GM12878 (cell line): ENCODE data around the gene GRM3. TPM values are rescaled to one million over a fixed set of nuclear protein-coding genes. Genes with fewer than 3 reads are reported as not detected.

Experiments used
- ATAC-seq: fragments of 200-7000 bp; cut with Tn5 transposase; 3 replicates; pipeline ENCODE4 v1.9.1; 2020; ENCODE audit warnings: mild to moderate bottlenecking, moderate library complexity
- BruUV-seq: library from RNA; stranded (reverse); fragments of 400-500 nt; replicated peaks from 2 replicates; lab custom pipeline; 2021; lab: Mats Ljungman, UMichigan
- CTCF ChIA-PET: fragments of 300-600 bp; sonication (Branson Sonifier 250); formaldehyde crosslinking; extraction: SDS; loops from one replicate; lab custom pipeline; 2021; ENCODE audit warnings: inconsistent platforms; lab: Yijun Ruan, JAX
- POLR2A ChIA-PET: fragments of 350-600 bp; formaldehyde crosslinking; extraction: SDS; loops from one replicate; lab custom pipeline; 2021; ENCODE audit warnings: inconsistent platforms; lab: Charles Lee
- RAD21 ChIA-PET: fragments of 300-600 bp; sonication (Branson Sonifier 250); formaldehyde crosslinking; loops from one replicate; lab custom pipeline; 2023; ENCODE audit warnings: antibody characterized with exemption; ENCODE audit not compliant: unreplicated experiment; lab: Charles Lee
- SMC1A ChIA-PET: fragments of 300-600 bp; sonication (Branson Sonifier 250); formaldehyde crosslinking; loops from one replicate; lab custom pipeline; 2023; ENCODE audit not compliant: unreplicated experiment, uncharacterized antibody; lab: Charles Lee
- DNase-seq: peaks from one replicate; pipeline ENCODE4 v3.0.0-alpha.2; 2011; ENCODE audit warnings: low read depth, low spot score
- FAIRE-seq: peaks from 3 replicates; lab custom pipeline; 2011; peaks lifted over from hg19 to GRCh38; lab: Jason Lieb, UNC
- H2AFZ ChIP-seq: 2 replicates; pipeline ENCODE4 v1.6.0; 2011; ENCODE audit warnings: low read depth, low read length, control low read depth; ENCODE audit not compliant: control insufficient read depth
- H3K27ac ChIP-seq: 2 replicates; pipeline ENCODE4 v1.5.1; 2011; ENCODE audit warnings: control low read depth; ENCODE audit not compliant: control insufficient read depth, insufficient read depth
- H3K27me3 ChIP-seq, 2 experiments: replicated peaks in 1 of 2; 2 replicates each; pipeline versions ENCODE4 v1.6.0 to v1.6.1; 2011; ENCODE audit warnings: low read length in 1 of 2; ENCODE audit not compliant: control insufficient read depth in 2 of 2, insufficient read depth in 2 of 2
- H3K36me3 ChIP-seq, 2 experiments: 2 replicates each; pipeline ENCODE4 v1.5.1; 2011; ENCODE audit warnings: low read length in 1 of 2; ENCODE audit not compliant: control insufficient read depth in 2 of 2, insufficient read depth in 2 of 2
- H3K4me1 ChIP-seq: 2 replicates; pipeline ENCODE4 v1.6.1; 2011; ENCODE audit warnings: mild to moderate bottlenecking, low read length, moderate library complexity, mixed read lengths; ENCODE audit not compliant: control insufficient read depth, insufficient read depth
- H3K4me2 ChIP-seq: 2 replicates; pipeline ENCODE4 v1.6.0; 2011; ENCODE audit warnings: control low read depth; ENCODE audit not compliant: control insufficient read depth, insufficient read depth
- H3K4me3 ChIP-seq: fragments of 200-600 bp; sonication (generic); 2 replicates; pipeline ENCODE4 v1.5.1; 2016
- H3K79me2 ChIP-seq: 2 replicates; pipeline ENCODE4 v1.6.0; 2011; ENCODE audit warnings: low read length; ENCODE audit not compliant: control insufficient read depth, insufficient read depth
- H3K9ac ChIP-seq: 2 replicates; pipeline ENCODE4 v1.8.0; 2011; ENCODE audit warnings: low read length, control low read depth, mixed read lengths; ENCODE audit not compliant: control insufficient read depth, insufficient read depth
- H3K9me3 ChIP-seq: replicated peaks from 3 replicates; pipeline ENCODE4 v1.5.1; 2011; ENCODE audit warnings: mild to moderate bottlenecking, low read length; ENCODE audit not compliant: control insufficient read depth, insufficient read depth
- H4K20me1 ChIP-seq: 2 replicates; pipeline ENCODE4 v1.6.0; 2011; ENCODE audit not compliant: control insufficient read depth, insufficient read depth
- CREM ChIP-seq: IDR thresholded peaks from 2 replicates; pipeline ENCODE4 v1.6.1; 2014; ENCODE audit warnings: antibody characterized with exemption, low read depth
- EGR1 ChIP-seq, 2 experiments: IDR thresholded peaks; 1 replicate in 1 of 2; 2 replicates in 1 of 2; pipeline ENCODE4 v1.6.1; 2011 to 2012; ENCODE audit warnings: low read depth in 2 of 2, low read length in 2 of 2, borderline replicate concordance in 1 of 2, mild to moderate bottlenecking in 1 of 2, moderate library complexity in 1 of 2
- ESRRA ChIP-seq: IDR thresholded peaks from 2 replicates; pipeline ENCODE4 v1.6.1; 2012; ENCODE audit warnings: mild to moderate bottlenecking, low read length, improper control_type of control experiment
- HDAC2 ChIP-seq: fragments of 200-600 bp; sonication (generic); IDR thresholded peaks from 2 replicates; pipeline ENCODE4 v1.6.1; 2017
- IKZF1 ChIP-seq: fragments of 450-650 bp; conservative IDR thresholded peaks from 2 replicates; pipeline ENCODE4 v1.6.1; 2017; ENCODE audit warnings: antibody characterized with exemption, mild to moderate bottlenecking
- JUND ChIP-seq: IDR thresholded peaks from 2 replicates; pipeline ENCODE4 v1.6.1; 2012; ENCODE audit warnings: low read depth, mild to moderate bottlenecking, low read length, improper control_type of control experiment, moderate library complexity
- MTA2 ChIP-seq: fragments of 450-650 bp; IDR thresholded peaks from 2 replicates; pipeline ENCODE4 v1.6.1; 2016; ENCODE audit warnings: low read depth, mild to moderate bottlenecking, moderate library complexity
- TCF3 ChIP-seq: IDR thresholded peaks from 2 replicates; pipeline ENCODE4 v1.6.1; 2012; ENCODE audit warnings: low read depth, mild to moderate bottlenecking, low read length, borderline replicate concordance; ENCODE audit not compliant: insufficient read depth
- WGBS: methylation state at CpG from one replicate; pipeline ENCODE4 v1.1.6; 2016; ENCODE audit warnings: low lambda C conversion rate; ENCODE audit not compliant: insufficient replicate concordance, insufficient coverage; ENCODE audit errors: missing lambda C conversion rate; 5-methylcytosine and 5-hydroxymethylcytosine counted together
- in situ Hi-C: fragments of 300-500 bp; cut with MboI; formaldehyde crosslinking; loops from 9 replicates; pipeline ENCODE4 v1.14.3; 2018; ENCODE audit warnings: mixed read lengths
- intact Hi-C: fragments of 100-400 bp; cut with micrococcal nuclease; formaldehyde crosslinking; loops from one replicate; pipeline ENCODE4 v1.14.2; 2022; ENCODE audit not compliant: unreplicated experiment
- polyA plus RNA-seq, 11 experiments: library from polyadenylated mRNA; depleted of rRNA in 4 of 11; unstranded in 6 of 11; stranded (reverse) in 5 of 11; fragments of >200 nt; fragmentation: Nextera tagmentation in 4 of 11; fragmentation: Illumina TruSeq in 1 of 11; extraction: Ambion mirVana in 4 of 11; extraction: Trizol in 1 of 11; gene quantifications; 1 replicate in 1 of 11; 2 replicates in 10 of 11; pipeline versions ENCODE4 v1.2.1 to v1.2.3, GENCODE V29; 2011 to 2016; ENCODE audit warnings: inconsistent platforms in 2 of 11, missing spikeins in 2 of 11, low read depth in 1 of 11
- total RNA-seq, 4 experiments: library from RNA; depleted of rRNA in 3 of 4; stranded (reverse); fragments of >200 nt in 3 of 4; fragmentation: Illumina TruSeq in 1 of 4; extraction: Trizol in 1 of 4; gene quantifications; 2 replicates each; pipeline versions ENCODE4 v1.2.1 to v1.2.3, GENCODE V29; 2013 to 2021
- TF ChIP-seq, protein P1 (sequence below): fragments of 450-650 bp; IDR thresholded peaks from 2 replicates; pipeline ENCODE4 v1.6.1; 2018; ENCODE audit warnings: borderline replicate concordance, mild to moderate bottlenecking; ENCODE audit not compliant: partially characterized antibody

GRM3 gene
- total and polyA plus RNA-seq, 10 of the 15 experiments (the other 5 are each of a cell fraction or from before 2014, with no cell fraction given): 0.03 to 0.49 (median 0.15) TPM; not detected in 1

DNA sequence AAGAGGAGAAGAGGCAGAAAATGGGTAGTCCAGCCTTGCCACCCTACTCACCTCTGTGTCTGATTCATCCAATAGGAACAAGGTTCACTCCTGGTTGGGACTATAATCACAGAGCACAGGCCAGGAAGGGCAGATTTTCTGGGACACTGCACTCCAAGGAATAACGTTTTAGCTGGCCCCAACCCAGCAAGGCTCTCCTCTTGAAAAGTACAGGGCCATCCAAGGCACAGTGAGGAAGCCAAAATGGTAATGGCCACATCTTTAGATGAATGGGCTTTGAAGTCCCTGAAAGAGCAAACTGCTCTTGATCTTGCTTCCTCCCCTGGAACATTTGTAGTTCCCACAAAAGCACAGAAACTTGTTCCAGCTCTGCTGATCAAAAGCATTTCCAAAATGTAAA is 149.4 kb downstream of the GRM3 start:
- H3K4me2 ChIP-seq: no peak overlapping the region
- H3K4me1 ChIP-seq: peaks cover 18% of the 10 kb centered on the region
- H3K9ac ChIP-seq: no peak overlapping the region
- DNase-seq: no peak
- no peak overlapping the region for H3K27ac ChIP-seq
- H3K79me2 ChIP-seq: no peaks in the 10 kb centered on the region
- TF ChIP-seq JUND (no peak), MTA2 (no peak), ESRRA (no peak), IKZF1 (no peak), EGR1 (IDR thresholded peaks at IDR 0.05; ENCODE audit: borderline replicate concordance in 1 of 2, low read depth in 2 of 2, low read length in 2 of 2) (no peak), CREM (no peak), TCF3 (no peak), HDAC2 (no peak)
- TF ChIP-seq, protein P1, sequence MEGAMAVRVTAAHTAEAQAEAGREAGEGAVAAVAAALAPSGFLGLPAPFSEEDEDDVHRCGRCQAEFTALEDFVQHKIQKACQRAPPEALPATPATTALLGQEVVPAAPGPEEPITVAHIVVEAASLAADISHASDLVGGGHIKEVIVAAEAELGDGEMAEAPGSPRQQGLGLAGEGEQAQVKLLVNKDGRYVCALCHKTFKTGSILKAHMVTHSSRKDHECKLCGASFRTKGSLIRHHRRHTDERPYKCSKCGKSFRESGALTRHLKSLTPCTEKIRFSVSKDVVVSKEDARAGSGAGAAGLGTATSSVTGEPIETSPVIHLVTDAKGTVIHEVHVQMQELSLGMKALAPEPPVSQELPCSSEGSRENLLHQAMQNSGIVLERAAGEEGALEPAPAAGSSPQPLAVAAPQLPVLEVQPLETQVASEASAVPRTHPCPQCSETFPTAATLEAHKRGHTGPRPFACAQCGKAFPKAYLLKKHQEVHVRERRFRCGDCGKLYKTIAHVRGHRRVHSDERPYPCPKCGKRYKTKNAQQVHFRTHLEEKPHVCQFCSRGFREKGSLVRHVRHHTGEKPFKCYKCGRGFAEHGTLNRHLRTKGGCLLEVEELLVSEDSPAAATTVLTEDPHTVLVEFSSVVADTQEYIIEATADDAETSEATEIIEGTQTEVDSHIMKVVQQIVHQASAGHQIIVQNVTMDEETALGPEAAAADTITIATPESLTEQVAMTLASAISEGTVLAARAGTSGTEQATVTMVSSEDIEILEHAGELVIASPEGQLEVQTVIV: no peak
- TF ChIP-seq, all 136 proteins: peak for 0
- ChIA-PET SMC1A (no interaction called here), CTCF (interaction anchor here (1.3 kb wide), 1 partner anchor 18 kb away, joined by 4 read pairs; no protein-coding TSS in a partner anchor), RAD21 (interaction anchor here (0.8 kb wide), 1 partner anchor 22 kb away, joined by 3 read pairs; no protein-coding TSS in a partner anchor), POLR2A (interaction anchor here (0.7 kb wide), 1 partner anchor 45 kb away, joined by 6 read pairs; no protein-coding TSS in a partner anchor)
- no peak for FAIRE-seq
- in situ Hi-C loops: no loop called here
- H3K27me3 ChIP-seq: no peaks in the 10 kb centered on the region
- WGBS: 0% methylated on average over 1 of the region's 1 CpG
- ATAC-seq: no peak
- no peaks in the 10 kb centered on the region for H3K36me3 ChIP-seq
- BruUV-seq: no TSS peak
- no peaks in the 10 kb centered on the region for H4K20me1 ChIP-seq
- no peak overlapping the region for H3K4me3 ChIP-seq
- intact Hi-C loops: loop anchor here (5.0 kb wide), 1 partner anchor 51 kb away; no protein-coding TSS in a partner anchor
- H2AFZ ChIP-seq: no peak overlapping the region
- H3K9me3 ChIP-seq: no peaks in the 10 kb centered on the region; the same call in 2 of the 3 replicates
